Hepatocyte (in vitro differentiated cells): ENCODE results near the gene FANCL.

ENCODE experiments used
- CTCF ChIP-seq: fragments of 200-600 bp; sonication (generic); IDR thresholded peaks from 2 replicates; pipeline ENCODE4 v1.5.1; 2016; ENCODE audit warnings: antibody characterized with exemption, mild to moderate bottlenecking; ENCODE audit not compliant: poor library complexity
- EZH2 ChIP-seq: fragments of 200-600 bp; sonication (generic); IDR thresholded peaks from 2 replicates; pipeline ENCODE4 v1.6.1; 2016; ENCODE audit warnings: antibody characterized with exemption, mild to moderate bottlenecking, borderline replicate concordance
- EZH2phosphoT487 ChIP-seq: fragments of 200-600 bp; sonication (generic); IDR thresholded peaks from one replicate; pipeline ENCODE4 v1.6.1; 2018; ENCODE audit warnings: antibody characterized with exemption, mild to moderate bottlenecking, low read depth, moderate library complexity; ENCODE audit not compliant: unreplicated experiment, severe bottlenecking

GRCh38 chr2:58133395-58133794, 107.7 kb downstream of the FANCL start:
- TF ChIP-seq CTCF, result no peak
- no peak for TF ChIP-seq EZH2
- no peak for TF ChIP-seq EZH2phosphoT487
